Testis (tissue), 2 donors: Measurements from ENCODE around the gene SCUBE3.

Source experiments
- CTCF ChIP-seq, 3 experiments: fragments of 450-650 bp in 2 of 3; fragments of 200-600 bp in 1 of 3; sonication (generic) in 1 of 3; IDR thresholded peaks; one replicate each; pipeline ENCODE4 v1.5.1; 2016 to 2019; ENCODE audit warnings: antibody characterized with exemption in 3 of 3, mild to moderate bottlenecking in 2 of 3, moderate library complexity in 1 of 3
- POLR2A ChIP-seq: fragments of 450-650 bp; IDR thresholded peaks from one replicate; pipeline ENCODE4 v1.6.1; 2017; ENCODE audit warnings: antibody characterized with exemption, mild to moderate bottlenecking, moderate library complexity

GRCh38 chr6:35191889-35192288 is 21.9 kb upstream of the SCUBE3 start:
- no peak for TF ChIP-seq CTCF (IDR thresholded peaks at IDR 0.05)
- no peak for TF ChIP-seq POLR2A
